HG03060 (cell line): Measurements from ENCODE around the gene TMEM135.
"Not testable (repeated sequence)": the region's sequence is repeated elsewhere in the genome, so short reads cannot be mapped to it uniquely, and the experiment has no call there.

Experiments
- ATAC-seq: cut with Tn5 transposase; IDR thresholded peaks from one replicate; pipeline ENCODE4 v1.9.1; 2021; ENCODE audit warnings: low read depth, moderate number of reproducible peaks; ENCODE audit not compliant: unreplicated experiment

TMEM135 gene

DNA sequence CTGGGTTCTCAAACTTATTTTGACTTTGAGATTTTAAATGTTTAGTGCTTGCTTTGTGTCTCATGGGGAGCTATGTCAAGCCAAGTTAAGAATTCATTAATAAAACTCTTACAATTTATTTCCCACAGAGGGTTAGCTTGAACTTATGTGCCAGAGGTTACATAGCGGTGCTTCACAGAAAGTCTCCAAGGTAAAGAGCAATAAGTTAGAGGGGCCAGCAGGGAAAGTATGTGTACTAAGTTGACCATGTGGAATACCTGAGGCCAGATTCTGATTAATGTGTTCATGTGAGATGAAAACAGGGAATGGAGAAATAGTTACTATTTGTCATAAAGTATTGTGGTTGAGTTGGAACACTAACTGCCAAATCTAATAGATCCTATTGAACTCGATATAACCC, 149.3 kb downstream of the TMEM135 start:
- no peak for ATAC-seq

GRCh38 chr11:87187930-87188329, 150.2 kb downstream of the TMEM135 start:
- no peak for ATAC-seq

DNA sequence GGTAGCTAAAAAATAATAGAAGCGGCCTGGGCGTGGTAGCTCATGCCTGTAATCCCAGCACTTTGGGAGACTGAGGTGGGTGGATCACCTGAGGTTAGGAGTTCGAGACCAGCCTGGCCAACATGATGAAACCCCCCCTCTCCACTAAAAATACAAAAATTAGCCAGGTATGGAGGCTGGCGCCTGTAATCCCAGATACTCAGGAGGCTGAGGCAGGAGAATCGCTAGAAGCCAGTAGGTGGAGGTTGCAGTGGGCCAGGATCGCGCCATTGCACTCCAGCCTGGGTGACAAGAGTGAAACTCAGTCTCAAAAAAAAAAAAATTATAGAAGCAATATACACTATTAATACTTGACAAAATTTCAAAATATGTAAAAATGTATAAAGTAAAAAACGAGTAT, 150.7 kb downstream of the TMEM135 start:
- not testable (repeated sequence) for ATAC-seq

GRCh38 chr11:87188921-87189320, 151.2 kb downstream of the TMEM135 start:
- ATAC-seq, result not testable (repeated sequence)

GRCh38 chr11:87190071-87190470, 152.3 kb downstream of the TMEM135 start:
- no peak for ATAC-seq

DNA sequence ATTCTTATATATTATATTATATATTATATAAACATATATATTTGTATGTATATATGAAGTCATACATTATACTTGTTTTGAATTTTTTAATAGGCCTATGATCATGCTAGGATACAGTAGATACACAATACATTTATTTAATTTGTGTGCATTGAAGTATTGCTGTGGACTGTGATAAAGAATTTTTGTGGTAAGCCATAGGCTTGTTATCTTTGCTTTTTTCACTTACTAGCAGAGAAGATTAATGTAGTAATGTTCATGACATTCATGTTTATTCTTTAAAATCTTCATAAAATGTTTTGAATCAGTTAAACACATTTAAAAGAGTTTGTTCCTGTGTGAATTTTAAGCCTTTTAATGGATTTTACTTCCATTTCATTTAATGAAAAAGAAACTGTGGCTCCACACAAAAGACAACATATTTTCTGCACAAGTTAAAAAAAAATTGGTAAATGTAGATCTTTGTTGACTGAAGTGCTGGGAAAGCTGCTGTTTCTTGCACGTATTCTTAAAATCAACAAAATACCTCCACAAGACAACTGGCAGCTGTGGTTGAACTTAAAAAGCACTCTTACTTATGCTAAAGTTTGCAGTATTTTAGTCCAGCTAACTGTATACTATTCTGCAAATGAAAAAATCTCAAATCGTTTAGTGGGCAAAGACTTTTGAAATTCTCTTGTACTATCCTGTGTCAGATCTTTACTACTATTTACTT, 156.2 kb downstream of the TMEM135 start:
- no peak for ATAC-seq

DNA sequence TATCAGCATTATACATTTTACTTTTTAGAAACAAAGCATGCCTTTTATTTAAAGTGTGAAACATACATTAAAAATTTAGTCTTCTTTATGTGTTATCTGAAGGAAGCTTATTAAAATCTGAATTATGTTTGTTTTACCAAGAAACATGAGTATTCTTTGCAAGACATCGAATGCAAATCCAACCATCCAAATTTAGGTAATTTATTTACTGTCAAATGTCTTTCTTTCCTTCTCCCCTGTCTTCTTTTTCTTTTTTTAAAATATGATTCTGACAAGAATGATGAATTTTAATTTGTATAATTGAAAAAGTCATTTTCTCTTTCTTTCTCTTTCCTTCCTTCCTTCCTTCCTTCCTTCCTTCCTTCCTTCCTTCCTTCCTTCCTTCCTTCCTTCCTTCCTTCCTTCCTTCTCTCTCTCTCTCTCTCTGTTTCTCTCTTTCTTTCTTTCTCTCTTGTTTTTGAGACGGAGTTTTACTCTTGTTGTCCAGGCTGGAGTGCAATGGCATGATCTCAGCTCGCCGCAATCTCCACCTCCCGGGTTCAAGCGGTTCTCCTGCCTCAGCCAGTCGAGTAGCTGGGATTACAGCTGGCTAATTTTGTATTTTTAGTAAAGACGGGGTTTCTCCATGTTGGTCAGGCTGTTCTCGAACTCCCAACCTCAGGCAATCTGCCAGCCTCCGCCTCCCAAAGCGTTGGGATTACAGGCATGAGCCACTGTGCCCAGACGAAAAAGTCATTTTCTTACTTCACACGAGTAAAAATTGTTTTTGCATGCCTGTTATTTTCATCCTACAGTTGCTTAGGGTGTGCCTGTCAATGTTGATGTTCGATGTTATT, 157.5 kb downstream of the TMEM135 start:
- ATAC-seq, result no peak

GRCh38 chr11:87198266-87198881, 160.6 kb downstream of the TMEM135 start:
- ATAC-seq, result no peak

DNA sequence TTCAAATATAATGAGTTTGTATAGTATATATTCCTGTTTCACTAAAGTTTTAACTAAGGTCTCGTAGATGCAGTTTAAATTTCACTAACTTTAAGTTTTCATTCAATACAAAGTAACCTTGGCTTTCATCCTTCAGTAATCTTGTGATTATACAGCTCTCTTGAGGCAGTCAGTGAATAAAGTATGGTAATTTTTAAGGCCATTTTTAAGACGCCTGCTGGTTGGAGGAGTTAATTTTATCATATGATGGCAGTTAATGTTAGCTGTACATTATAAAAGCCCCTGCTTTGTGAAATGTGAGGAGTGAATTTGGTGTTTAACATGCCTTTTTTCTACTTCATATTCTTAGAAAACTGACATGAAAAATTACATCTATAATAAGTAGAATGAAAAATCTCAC, 163.6 kb downstream of the TMEM135 start:
- no peak for ATAC-seq

- ATAC-seq, result no peak
Measured at GRCh38 chr11:87203907-87204602, 166.3 kb downstream of the TMEM135 start.

DNA sequence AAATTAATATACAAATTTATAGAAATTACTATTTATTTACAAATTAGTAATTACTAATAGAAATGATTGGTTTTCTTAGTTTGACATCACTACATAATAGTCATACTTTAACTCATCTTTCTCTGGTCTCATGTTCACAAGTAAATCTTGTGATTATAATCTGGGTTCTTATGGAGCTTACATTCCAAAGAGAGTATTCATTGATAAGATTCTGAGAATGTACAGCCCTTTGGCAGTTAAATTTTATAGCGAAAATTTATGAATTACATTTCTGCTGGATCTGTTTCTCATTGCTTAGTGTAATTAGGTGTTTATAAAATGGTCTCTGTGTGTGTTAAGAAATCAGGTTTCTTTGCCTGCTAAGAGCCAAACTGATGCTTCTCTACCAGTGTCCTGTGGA, 175.2 kb downstream of the TMEM135 start:
- peak; percentile 14 for ATAC-seq

DNA sequence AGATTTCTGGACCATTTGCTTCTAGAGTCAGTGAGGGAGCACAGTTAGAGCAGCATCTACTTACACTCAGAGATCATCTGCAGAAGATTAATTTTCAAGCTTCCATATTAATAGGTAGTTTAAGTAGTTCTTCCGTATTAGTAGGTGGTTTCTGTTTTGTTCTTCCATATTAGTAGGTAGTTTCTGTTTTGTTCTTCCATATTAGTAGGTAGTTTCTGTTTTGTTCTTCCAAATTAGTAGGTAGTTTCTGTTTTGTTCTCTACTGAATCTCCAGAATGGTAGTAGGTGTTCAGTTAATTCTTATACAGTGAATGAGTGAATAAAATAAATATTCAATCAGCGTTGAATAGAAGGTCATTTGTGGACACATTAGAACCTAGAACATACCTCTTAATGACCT, 175.7 kb downstream of the TMEM135 start:
- peak; percentile 59 for ATAC-seq

GRCh38 chr11:87215236-87215635, 177.5 kb downstream of the TMEM135 start:
- no peak for ATAC-seq

- ATAC-seq, result no peak
Measured at GRCh38 chr11:87219266-87219665, 181.5 kb downstream of the TMEM135 start.

GRCh38 chr11:87223816-87224215, 186.1 kb downstream of the TMEM135 start:
- ATAC-seq, result no peak

DNA sequence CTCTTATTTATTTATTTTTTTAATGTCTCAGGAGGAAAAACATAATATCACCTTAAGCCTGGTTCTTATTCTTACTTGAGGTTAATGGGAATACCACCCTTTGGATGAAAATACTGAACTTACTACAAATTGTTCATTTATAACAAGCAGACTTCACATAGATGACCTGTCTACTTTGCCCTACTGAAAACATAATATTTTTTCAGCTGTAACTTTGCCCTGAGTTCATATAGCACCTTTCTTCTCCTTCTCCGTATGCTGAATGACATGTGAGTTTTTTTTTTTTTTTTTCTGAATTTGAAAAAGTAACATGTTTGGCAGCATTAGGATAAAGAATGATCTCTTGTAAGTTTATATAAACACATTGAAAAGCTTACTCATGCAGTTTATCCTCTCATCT, 186.8 kb downstream of the TMEM135 start:
- ATAC-seq, result no peak

DNA sequence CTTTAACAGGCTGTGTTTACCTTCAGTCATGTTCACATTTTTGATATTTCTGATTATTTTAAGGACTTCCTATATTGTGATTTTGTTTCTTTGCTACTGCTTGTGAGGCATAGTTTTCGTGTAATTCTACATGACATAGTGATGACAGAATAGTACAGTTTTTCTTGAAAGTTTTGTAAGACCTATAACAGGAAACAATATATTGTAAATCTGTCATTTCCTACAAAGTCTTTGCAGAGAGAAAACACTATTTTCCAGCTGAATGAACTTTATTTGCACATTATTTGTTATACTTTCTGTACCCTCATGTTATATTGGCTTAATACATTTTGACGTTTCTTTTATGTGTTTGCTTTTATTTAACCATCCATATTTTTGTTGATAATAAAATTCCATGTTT, 191.1 kb downstream of the TMEM135 start:
- ATAC-seq, result no peak

- ATAC-seq, result no peak
Measured at GRCh38 chr11:87230995-87231394, 193.3 kb downstream of the TMEM135 start.

DNA sequence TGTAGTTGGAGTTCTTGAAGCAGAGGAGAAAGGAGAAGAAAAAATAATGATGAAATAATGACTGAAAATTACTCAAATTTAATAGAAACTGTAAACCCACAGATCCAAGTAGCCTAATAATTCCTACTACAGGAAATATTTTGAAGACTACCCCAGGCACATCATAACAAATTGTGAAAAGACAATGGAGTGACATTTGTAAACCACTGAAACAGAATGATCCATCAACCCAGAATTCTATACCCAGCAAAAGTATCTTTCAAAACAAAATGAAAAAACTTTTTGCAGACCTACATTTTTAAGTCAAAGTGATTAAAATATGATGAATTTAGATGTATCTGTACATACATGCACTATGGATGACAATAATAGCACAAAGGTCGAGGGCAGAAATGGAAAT, 194.6 kb downstream of the TMEM135 start:
- ATAC-seq, result no peak

DNA sequence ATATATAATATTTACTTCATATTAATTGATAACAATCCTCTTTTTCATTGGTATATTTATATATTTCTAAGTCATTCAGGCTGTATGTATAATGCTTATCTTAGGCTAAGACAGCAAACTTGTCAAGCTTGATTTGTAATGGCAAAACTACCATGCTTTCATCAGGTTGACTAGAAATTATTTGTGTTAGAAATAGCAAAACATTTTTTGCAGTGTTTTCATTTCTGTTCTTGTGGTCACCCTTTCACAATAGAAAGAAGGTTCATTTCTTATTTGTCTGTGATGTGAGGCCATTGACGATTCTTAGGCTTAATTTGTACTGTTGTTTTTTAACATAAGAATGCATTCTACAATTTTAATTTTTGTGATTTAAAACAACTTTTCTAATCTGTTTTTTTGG, 197.6 kb downstream of the TMEM135 start:
- ATAC-seq, result no peak

- no peak for ATAC-seq
Measured at GRCh38 chr11:87236368-87236767, 198.6 kb downstream of the TMEM135 start.
